Measurements from ENCODE around the gene NEFH. TPM values are rescaled to one million over a fixed set of nuclear protein-coding genes. Genes with fewer than 3 reads are reported as not detected.

The NEFH gene
- total and polyA plus RNA-seq, 2 donors: 0.90 to 1.1 TPM

DNA sequence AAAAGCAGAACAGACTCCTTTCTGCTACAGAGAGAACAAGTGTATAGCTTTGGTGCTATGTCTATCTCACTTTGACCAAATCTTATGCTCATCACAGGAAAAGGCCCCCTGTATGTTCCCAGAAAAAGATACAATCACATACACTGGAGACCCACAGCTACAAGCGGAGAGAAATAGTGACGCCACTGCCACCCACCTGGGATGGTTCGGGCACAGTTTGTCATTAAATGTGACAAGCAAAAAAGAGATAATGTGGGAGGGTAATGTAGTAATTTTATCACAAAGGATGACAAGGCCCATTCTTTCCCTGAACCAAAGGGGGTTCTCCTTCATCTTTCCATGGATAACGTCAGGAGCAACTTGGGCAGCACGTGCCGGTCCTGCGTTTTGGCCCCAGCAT lies 41.5 kb downstream of the NEFH start:
- H3K4me3 ChIP-seq (ENCODE audit: low read depth, low read length): no peak overlapping the region
- 96% methylated on average over 7 of the region's 7 CpGs for WGBS
- no peak for DNase-seq (ENCODE audit: extremely low spot score)
- H3K36me3 ChIP-seq (ENCODE audit: insufficient read depth): peaks cover 6% of the 10 kb centered on the region
- H3K4me1 ChIP-seq (ENCODE audit: insufficient read depth): no peaks in the 10 kb centered on the region
- H3K27ac ChIP-seq (ENCODE audit: low read depth): no peak overlapping the region

DNA sequence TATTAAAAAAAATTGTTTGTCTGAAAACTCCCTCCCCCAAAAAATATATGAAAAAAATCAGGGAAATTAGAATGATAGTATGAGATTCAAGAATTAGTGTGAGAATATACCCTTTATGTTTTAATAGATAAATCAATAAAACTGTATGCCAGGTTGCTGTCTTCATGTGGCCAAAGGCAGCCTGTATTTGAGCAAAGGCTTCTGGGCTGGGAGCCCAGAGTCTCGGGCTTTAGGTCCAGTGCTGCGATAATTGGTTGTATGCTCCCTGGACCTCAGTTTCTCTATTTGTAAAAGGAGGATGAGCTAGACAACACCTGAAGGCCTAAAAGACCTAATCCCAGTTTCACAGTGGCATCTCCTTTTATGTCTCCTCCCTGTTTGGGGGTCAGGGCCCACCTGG lies 43.7 kb downstream of the NEFH start:
- Histone ChIP-seq H3K36me3 (ENCODE audit: insufficient read depth) (peaks cover 3% of the 10 kb centered on the region), H3K27ac (ENCODE audit: low read depth) (no peak overlapping the region), H3K4me1 (ENCODE audit: insufficient read depth) (no peaks in the 10 kb centered on the region), H3K4me3 (ENCODE audit: low read depth, low read length) (no peak overlapping the region)
- WGBS: 82% methylated on average over 2 of the region's 2 CpGs
- no peak for DNase-seq (ENCODE audit: extremely low spot score)

DNA sequence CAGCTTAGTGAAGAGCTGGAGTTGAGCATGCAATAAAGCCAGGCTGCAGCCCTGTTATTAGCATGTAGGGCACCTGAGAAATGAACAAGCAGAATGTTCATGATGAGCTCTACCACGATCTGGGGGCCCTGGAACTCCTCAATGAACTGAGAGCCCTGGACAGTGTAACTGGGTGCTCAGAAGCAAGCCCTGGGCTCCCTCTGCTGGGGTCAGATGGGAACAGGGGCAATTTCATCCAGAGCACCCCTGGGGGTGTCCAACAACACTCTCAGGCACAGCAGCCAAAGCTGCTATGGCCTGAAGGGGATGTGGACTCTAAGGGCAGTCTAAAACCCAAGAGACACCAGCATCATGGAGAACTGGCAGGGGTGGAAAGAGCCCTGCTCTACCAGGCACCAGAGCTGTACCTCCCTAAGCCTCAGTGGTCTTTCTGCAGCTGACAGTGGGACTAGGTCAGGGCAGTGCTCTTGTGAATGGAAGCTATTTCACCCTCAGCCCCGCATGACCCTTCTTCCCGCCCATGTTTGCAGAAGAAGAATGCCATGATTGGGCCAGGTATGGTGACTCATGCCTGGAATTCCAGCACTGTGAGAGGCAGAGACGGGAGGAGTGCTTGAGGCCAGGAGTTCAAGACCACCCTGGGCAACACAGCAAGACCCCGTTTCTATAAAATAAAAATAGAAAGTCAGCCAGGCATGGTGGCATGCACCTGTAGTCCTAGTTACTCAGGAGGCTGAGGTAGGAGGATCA lies 44.6 kb downstream of the NEFH start:
- H3K36me3 ChIP-seq (ENCODE audit: insufficient read depth): peaks cover 3% of the 10 kb centered on the region
- no peak overlapping the region for H3K27ac ChIP-seq (ENCODE audit: low read depth)
- H3K4me1 ChIP-seq (ENCODE audit: insufficient read depth): no peaks in the 10 kb centered on the region
- DNase-seq (ENCODE audit: extremely low spot score): no peak
- no peak overlapping the region for H3K4me3 ChIP-seq (ENCODE audit: low read depth, low read length)
- WGBS: 63% methylated on average over 5 of the region's 5 CpGs

DNA sequence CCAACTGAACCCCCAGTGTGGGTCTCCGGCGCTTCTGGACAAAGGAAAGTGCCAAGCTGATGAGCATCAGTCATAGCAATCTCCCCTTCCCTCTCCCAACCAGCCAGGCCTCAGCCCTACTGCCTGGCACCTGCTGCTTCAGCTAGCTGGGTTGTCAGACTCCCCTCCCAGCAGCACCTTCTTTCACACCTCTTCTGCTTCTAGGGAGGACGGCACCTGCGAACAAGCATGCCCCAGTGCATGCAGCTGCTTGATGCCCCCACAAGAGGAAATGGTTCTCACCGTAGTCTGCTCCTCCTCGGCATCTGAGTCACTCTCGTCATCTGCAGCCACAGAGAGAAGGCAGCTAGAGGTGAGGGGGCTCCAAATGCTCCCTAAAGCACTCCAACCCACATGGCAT lies 48.1 kb downstream of the NEFH start:
- Histone ChIP-seq H3K36me3 (ENCODE audit: insufficient read depth) (peaks cover 7% of the 10 kb centered on the region), H3K4me3 (ENCODE audit: low read depth, low read length) (no peak overlapping the region), H3K4me1 (ENCODE audit: insufficient read depth) (no peaks in the 10 kb centered on the region), H3K27ac (ENCODE audit: low read depth) (no peak overlapping the region)
- WGBS: 95% methylated on average over 7 of the region's 7 CpGs
- DNase-seq (ENCODE audit: extremely low spot score): no peak

DNA sequence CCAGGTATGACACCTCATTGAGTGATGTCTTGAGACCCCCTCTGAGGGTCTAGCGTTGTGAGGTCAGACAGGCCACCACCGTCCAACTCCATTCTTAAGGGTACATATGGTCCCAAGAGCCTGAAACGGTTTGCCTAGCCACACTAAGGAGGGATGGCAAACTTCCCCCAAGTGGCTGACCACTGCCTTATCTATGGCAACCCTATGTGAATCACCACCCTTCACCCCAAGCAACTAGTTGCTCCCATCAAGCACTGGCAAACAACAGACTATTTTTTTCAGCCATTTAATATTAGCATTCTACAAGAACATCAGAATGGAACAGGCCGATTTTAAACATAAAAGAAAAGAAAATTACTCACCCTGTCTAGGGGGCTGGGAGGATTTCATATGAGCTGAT lies 50.7 kb downstream of the NEFH start:
- H3K4me1 ChIP-seq (ENCODE audit: insufficient read depth): no peaks in the 10 kb centered on the region
- H3K27ac ChIP-seq (ENCODE audit: low read depth): no peak overlapping the region
- no peak overlapping the region for H3K4me3 ChIP-seq (ENCODE audit: low read depth, low read length)
- peaks cover 10% of the 10 kb centered on the region for H3K36me3 ChIP-seq (ENCODE audit: insufficient read depth)
- WGBS: 93% methylated on average over 4 of the region's 4 CpGs
- DNase-seq (ENCODE audit: extremely low spot score): no peak

DNA sequence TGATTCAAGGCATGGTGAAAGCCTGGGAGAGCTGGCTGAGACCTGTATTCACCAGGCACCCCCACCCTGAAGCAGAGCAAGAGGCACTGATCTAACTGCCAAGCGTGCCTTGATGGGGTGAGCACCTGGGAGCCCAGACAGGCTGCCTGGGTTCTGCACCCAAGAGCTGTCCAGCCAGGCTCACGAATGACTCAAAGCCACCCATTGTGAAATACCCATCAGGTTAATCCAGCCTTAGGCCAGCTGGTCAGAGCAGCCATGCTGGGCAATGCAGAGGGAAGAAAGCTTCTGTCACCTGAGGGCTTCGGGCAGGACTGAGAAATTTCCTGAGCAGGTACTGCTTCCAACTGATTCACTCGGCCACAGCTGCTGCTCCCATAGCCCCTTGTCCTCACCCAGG lies 51.4 kb downstream of the NEFH start:
- no peak overlapping the region for H3K27ac ChIP-seq (ENCODE audit: low read depth)
- 91% methylated on average over 4 of the region's 4 CpGs for WGBS
- H3K4me1 ChIP-seq (ENCODE audit: insufficient read depth): no peaks in the 10 kb centered on the region
- no peak overlapping the region for H3K4me3 ChIP-seq (ENCODE audit: low read depth, low read length)
- no peak for DNase-seq (ENCODE audit: extremely low spot score)
- H3K36me3 ChIP-seq (ENCODE audit: insufficient read depth): peaks cover 14% of the 10 kb centered on the region

DNA sequence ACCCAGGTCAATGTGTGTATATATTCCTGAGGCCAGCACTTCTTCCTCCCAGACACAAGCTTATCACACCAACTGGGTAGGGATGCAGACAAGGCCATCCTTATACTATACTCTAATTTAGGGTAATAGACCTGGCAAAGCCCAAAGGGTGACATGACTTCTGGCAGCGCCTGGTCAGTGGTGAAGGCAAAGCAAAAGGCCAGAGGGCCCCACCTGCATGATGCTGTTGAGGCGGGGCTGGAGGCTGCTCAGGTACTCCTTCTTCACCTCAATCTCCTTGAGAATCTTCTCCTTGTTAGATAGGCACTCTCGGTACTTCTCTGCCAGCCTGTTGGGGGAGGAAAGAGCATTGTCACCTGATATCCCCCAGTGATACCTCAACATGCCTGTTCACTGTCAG lies 56.4 kb downstream of the NEFH start:
- Histone ChIP-seq H3K27ac (ENCODE audit: low read depth) (no peak overlapping the region), H3K36me3 (ENCODE audit: insufficient read depth) (peaks cover 16% of the 10 kb centered on the region), H3K4me1 (ENCODE audit: insufficient read depth) (no peaks in the 10 kb centered on the region), H3K4me3 (ENCODE audit: low read depth, low read length) (no peak overlapping the region)
- DNase-seq (ENCODE audit: extremely low spot score): no peak
- WGBS: 90% methylated on average over 3 of the region's 3 CpGs

DNA sequence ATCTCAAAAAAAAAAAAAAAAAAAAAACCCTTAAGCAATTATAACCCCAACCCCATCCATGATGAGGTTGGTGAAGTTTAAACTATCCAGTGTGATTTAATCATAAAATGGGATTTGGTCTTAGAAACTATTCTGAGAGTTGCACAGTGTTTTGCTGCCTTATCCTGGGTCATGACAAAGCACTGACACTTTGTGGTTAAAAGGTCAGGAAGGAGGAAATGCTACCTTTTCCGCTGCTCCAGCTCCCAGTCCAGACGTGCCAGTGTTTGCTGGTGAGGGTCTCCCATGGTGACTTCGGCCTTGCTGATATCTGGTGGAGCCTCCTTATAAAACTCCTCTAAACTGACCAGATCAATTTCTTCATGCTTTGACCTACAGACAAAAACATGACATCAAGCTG lies 59.1 kb downstream of the NEFH start:
- peaks cover 14% of the 10 kb centered on the region for H3K36me3 ChIP-seq (ENCODE audit: insufficient read depth)
- no peaks in the 10 kb centered on the region for H3K4me1 ChIP-seq (ENCODE audit: insufficient read depth)
- H3K27ac ChIP-seq (ENCODE audit: low read depth): no peak overlapping the region
- no peak overlapping the region for H3K4me3 ChIP-seq (ENCODE audit: low read depth, low read length)
- DNase-seq (ENCODE audit: extremely low spot score): no peak
- 71% methylated on average over 3 of the region's 3 CpGs for WGBS

Other genes with a start within 250 kb of the NEFH start
- 11.7 TPM for gene RHBDD3, start 212.2 kb upstream of the NEFH start, total RNA-seq
- gene RHBDD3, start 212.2 kb upstream of the NEFH start, polyA plus RNA-seq: 26.9 TPM
- gene EWSR1, start 211.9 kb upstream of the NEFH start, total RNA-seq: 98.6 TPM
- gene EWSR1, start 211.9 kb upstream of the NEFH start, polyA plus RNA-seq: 143 TPM
- gene GAS2L1, start 173.6 kb upstream of the NEFH start, total RNA-seq: 4.8 TPM
- gene GAS2L1, start 173.6 kb upstream of the NEFH start, polyA plus RNA-seq: 33.7 TPM
- gene RASL10A, start 164.5 kb upstream of the NEFH start, total RNA-seq: 0.58 TPM
- gene RASL10A, start 164.5 kb upstream of the NEFH start, polyA plus RNA-seq: 2.0 TPM
- 41.9 TPM for gene AP1B1, start 91.6 kb upstream of the NEFH start, total RNA-seq
- 40.0 TPM for gene AP1B1, start 91.6 kb upstream of the NEFH start, polyA plus RNA-seq
- gene RFPL1, start 41.6 kb upstream of the NEFH start, total RNA-seq: not detected
- not detected for gene RFPL1, start 41.6 kb upstream of the NEFH start, polyA plus RNA-seq
- gene THOC5, start 73.5 kb downstream of the NEFH start, total RNA-seq: 30.6 TPM
- gene THOC5, start 73.5 kb downstream of the NEFH start, polyA plus RNA-seq: 55.8 TPM
- 24.2 TPM for gene NIPSNAP1, start 100.9 kb downstream of the NEFH start, total RNA-seq
- 21.7 TPM for gene NIPSNAP1, start 100.9 kb downstream of the NEFH start, polyA plus RNA-seq
- gene NF2, start 123.4 kb downstream of the NEFH start, total RNA-seq: 28.9 TPM
- gene NF2, start 123.4 kb downstream of the NEFH start, polyA plus RNA-seq: 10.2 TPM
- 0.11 TPM for gene CABP7, start 239.8 kb downstream of the NEFH start, total RNA-seq
- 0.05 TPM for gene CABP7, start 239.8 kb downstream of the NEFH start, polyA plus RNA-seq